Epidermal melanocyte (primary cell): ENCODE data around the gene MEIS1.
"Not testable (repeated sequence)": the region's sequence is repeated elsewhere in the genome, so short reads cannot be mapped to it uniquely, and the experiment has no call there.

Experiments used
- DNase-seq: peaks from one replicate; pipeline ENCODE4 v3.0.0; 2011; ENCODE audit warnings: low spot score; ENCODE audit not compliant: insufficient read length

MEIS1 gene

GRCh38 chr2:66434679-66435548 lies at the start of gene MEIS1:
MEIS1 (plus strand) TSS chr2:66435125; CDS start chr2:66435857, 732 bp downstream.
- peak; percentile 89 for DNase-seq

GRCh38 chr2:66387016-66387753 lies 47.7 kb upstream of the MEIS1 start:
- no peak for DNase-seq

GRCh38 chr2:66389651-66390131 lies 45.2 kb upstream of the MEIS1 start:
- DNase-seq = no peak

GRCh38 chr2:66390152-66390551 lies 44.8 kb upstream of the MEIS1 start:
- DNase-seq = no peak

- DNase-seq = no peak
These were observed 44.1 kb upstream of the MEIS1 start for GRCh38 chr2:66390811-66391210.

- not testable (repeated sequence) for DNase-seq
These were observed 43.7 kb upstream of the MEIS1 start for GRCh38 chr2:66391240-66391639.

GRCh38 chr2:66405473-66405872 lies 29.5 kb upstream of the MEIS1 start:
- DNase-seq = no peak

- no peak for DNase-seq
These were observed 26.0 kb upstream of the MEIS1 start for GRCh38 chr2:66408905-66409304.

- no peak for DNase-seq
These were observed 22.1 kb upstream of the MEIS1 start for GRCh38 chr2:66412874-66413273.

GRCh38 chr2:66414896-66415295 lies 20.0 kb upstream of the MEIS1 start:
- no peak for DNase-seq

- DNase-seq = no peak
These were observed 16.5 kb upstream of the MEIS1 start for GRCh38 chr2:66418381-66418780.

- no peak for DNase-seq
These were observed 13.3 kb upstream of the MEIS1 start for GRCh38 chr2:66421612-66422011.

GRCh38 chr2:66423391-66424124 lies 11.4 kb upstream of the MEIS1 start:
- no peak for DNase-seq

- DNase-seq = no peak
These were observed 8.4 kb upstream of the MEIS1 start for GRCh38 chr2:66426244-66427111.

- DNase-seq = no peak
These were observed 7.6 kb upstream of the MEIS1 start for GRCh38 chr2:66427300-66427699.

GRCh38 chr2:66428986-66429612 lies 5.8 kb upstream of the MEIS1 start:
- no peak for DNase-seq

GRCh38 chr2:66429693-66430504 lies 5.0 kb upstream of the MEIS1 start:
- DNase-seq = no peak

- no peak for DNase-seq
These were observed 4.2 kb upstream of the MEIS1 start for GRCh38 chr2:66430505-66431273.

GRCh38 chr2:66431274-66431642 lies 3.7 kb upstream of the MEIS1 start:
- DNase-seq = no peak
